Measurements from ENCODE around the gene MSH4. TPM values are rescaled to one million over a fixed set of nuclear protein-coding genes. Genes with fewer than 3 reads are reported as not detected.
"Not testable (repeated sequence)": the region's sequence is repeated elsewhere in the genome, so short reads cannot be mapped to it uniquely, and the experiment has no call there.

The MSH4 gene
- total RNA-seq, 1 donor from 2014 or later = 0.44 TPM

- Mint-ChIP-seq H3K4me1 (ENCODE audit: unreplicated experiment) (no peaks in the 10 kb centered on the region), H3K27me3 (ENCODE audit: unreplicated experiment) (peaks cover 3% of the 10 kb centered on the region), H3K4me3 (ENCODE audit: unreplicated experiment) (no peak overlapping the region), H3K36me3 (ENCODE audit: low read depth, unreplicated experiment) (no peaks in the 10 kb centered on the region), H3K27ac (ENCODE audit: unreplicated experiment) (no peak overlapping the region), H3K9me3 (ENCODE audit: unreplicated experiment) (no peaks in the 10 kb centered on the region)
- TF ChIP-seq CTCF (IDR thresholded peaks at IDR 0.05; ENCODE audit: unreplicated experiment) = no peak
- no peak for DNase-seq (ENCODE audit: low spot score)
Observed at GRCh38 chr1:75768016-75768415, 28.7 kb upstream of the MSH4 start.

- TF ChIP-seq CTCF (IDR thresholded peaks at IDR 0.05; ENCODE audit: unreplicated experiment) = no peak
- Mint-ChIP-seq H3K27ac (ENCODE audit: unreplicated experiment) (no peak overlapping the region), H3K9me3 (ENCODE audit: unreplicated experiment) (no peaks in the 10 kb centered on the region), H3K36me3 (ENCODE audit: low read depth, unreplicated experiment) (no peaks in the 10 kb centered on the region), H3K4me3 (ENCODE audit: unreplicated experiment) (no peak overlapping the region), H3K27me3 (ENCODE audit: unreplicated experiment) (peaks cover 2% of the 10 kb centered on the region), H3K4me1 (ENCODE audit: unreplicated experiment) (no peaks in the 10 kb centered on the region)
- DNase-seq (ENCODE audit: low spot score) = no peak
Observed at GRCh38 chr1:75770761-75771160, 25.9 kb upstream of the MSH4 start.

- no peak overlapping the region for H3K27ac Mint-ChIP-seq (ENCODE audit: unreplicated experiment)
- DNase-seq (ENCODE audit: low spot score) = no peak
- no peaks in the 10 kb centered on the region for H3K4me1 Mint-ChIP-seq (ENCODE audit: unreplicated experiment)
- H3K9me3 Mint-ChIP-seq (ENCODE audit: unreplicated experiment) = no peaks in the 10 kb centered on the region
- H3K27me3 Mint-ChIP-seq (ENCODE audit: unreplicated experiment) = no peaks in the 10 kb centered on the region
- no peak overlapping the region for H3K4me3 Mint-ChIP-seq (ENCODE audit: unreplicated experiment)
- TF ChIP-seq CTCF (IDR thresholded peaks at IDR 0.05; ENCODE audit: unreplicated experiment) = no peak
- H3K36me3 Mint-ChIP-seq (ENCODE audit: low read depth, unreplicated experiment) = no peaks in the 10 kb centered on the region
Observed at GRCh38 chr1:75771978-75772377, 24.7 kb upstream of the MSH4 start.

GRCh38 chr1:75777812-75778211 lies 18.9 kb upstream of the MSH4 start:
- DNase-seq (ENCODE audit: low spot score); H3K4me3 Mint-ChIP-seq (ENCODE audit: unreplicated experiment); H3K4me1 Mint-ChIP-seq (ENCODE audit: unreplicated experiment); H3K9me3 Mint-ChIP-seq (ENCODE audit: unreplicated experiment); H3K36me3 Mint-ChIP-seq (ENCODE audit: low read depth, unreplicated experiment); H3K27me3 Mint-ChIP-seq (ENCODE audit: unreplicated experiment); H3K27ac Mint-ChIP-seq (ENCODE audit: unreplicated experiment): not testable (repeated sequence)

- not testable (repeated sequence) for H3K4me3 Mint-ChIP-seq (ENCODE audit: unreplicated experiment); H3K27me3 Mint-ChIP-seq (ENCODE audit: unreplicated experiment); DNase-seq (ENCODE audit: low spot score); H3K4me1 Mint-ChIP-seq (ENCODE audit: unreplicated experiment); H3K9me3 Mint-ChIP-seq (ENCODE audit: unreplicated experiment); H3K27ac Mint-ChIP-seq (ENCODE audit: unreplicated experiment); H3K36me3 Mint-ChIP-seq (ENCODE audit: low read depth, unreplicated experiment)
Observed at GRCh38 chr1:75778694-75779093, 18.0 kb upstream of the MSH4 start.

GRCh38 chr1:75780183-75780582 lies 16.5 kb upstream of the MSH4 start:
- not testable (repeated sequence) for H3K27me3 Mint-ChIP-seq (ENCODE audit: unreplicated experiment); H3K4me3 Mint-ChIP-seq (ENCODE audit: unreplicated experiment); H3K27ac Mint-ChIP-seq (ENCODE audit: unreplicated experiment); H3K4me1 Mint-ChIP-seq (ENCODE audit: unreplicated experiment); H3K9me3 Mint-ChIP-seq (ENCODE audit: unreplicated experiment); H3K36me3 Mint-ChIP-seq (ENCODE audit: low read depth, unreplicated experiment); DNase-seq (ENCODE audit: low spot score)

- H3K27ac Mint-ChIP-seq (ENCODE audit: unreplicated experiment); H3K36me3 Mint-ChIP-seq (ENCODE audit: low read depth, unreplicated experiment); H3K4me3 Mint-ChIP-seq (ENCODE audit: unreplicated experiment); DNase-seq (ENCODE audit: low spot score); H3K9me3 Mint-ChIP-seq (ENCODE audit: unreplicated experiment); H3K27me3 Mint-ChIP-seq (ENCODE audit: unreplicated experiment): not testable (repeated sequence)
- peaks cover 24% of the 10 kb centered on the region for H3K4me1 Mint-ChIP-seq (ENCODE audit: unreplicated experiment)
Observed at GRCh38 chr1:75783920-75784319, 12.8 kb upstream of the MSH4 start.
